ENCODE data around the gene POU6F2. TPM values are rescaled to one million over a fixed set of nuclear protein-coding genes. Genes with fewer than 3 reads are reported as not detected.

The POU6F2 gene
- total RNA-seq, 1 experiment from 2014 or later, result not detected

GRCh38 chr7:39405581-39405980 is 427.9 kb downstream of the POU6F2 start:
- H3K9me3 ChIP-seq (ENCODE audit: low read depth, low read length, poor library complexity, severe bottlenecking), result no peaks in the 10 kb centered on the region
- ChIA-PET POLR2A (ENCODE audit: low non-redundant PET) (no interaction called here), CTCF (no interaction called here)
- H3K4me1 ChIP-seq (ENCODE audit: insufficient read depth, low read length, poor library complexity, severe bottlenecking), result peaks cover 4% of the 10 kb centered on the region
- BruUV-seq (replicated peaks), result no TSS peak
- TF ChIP-seq EZH2 (IDR thresholded peaks at IDR 0.05; ENCODE audit: borderline replicate concordance, low read depth, low read length, poor library complexity, severe bottlenecking) (no peak), CTCF (conservative IDR thresholded peaks at IDR 0.05; ENCODE audit: low read depth, low read length) (no peak)
- no peak overlapping the region for H3K27ac ChIP-seq (ENCODE audit: low read depth, low read length, poor library complexity, severe bottlenecking)
- H3K27me3 ChIP-seq (replicated peaks; ENCODE audit: insufficient read depth, low read depth, low read length, poor library complexity), result peaks cover 3% of the 10 kb centered on the region
- no peak overlapping the region for H3K4me3 ChIP-seq (ENCODE audit: low read depth, low read length, poor library complexity, severe bottlenecking)
- H3K36me3 ChIP-seq (ENCODE audit: insufficient read depth, low read length, poor library complexity, severe bottlenecking), result no peaks in the 10 kb centered on the region
- DNase-seq (ENCODE audit: low spot score), result no peak
- intact Hi-C loops (cut with micrococcal nuclease; ENCODE audit: unreplicated experiment), result no loop called here

DNA sequence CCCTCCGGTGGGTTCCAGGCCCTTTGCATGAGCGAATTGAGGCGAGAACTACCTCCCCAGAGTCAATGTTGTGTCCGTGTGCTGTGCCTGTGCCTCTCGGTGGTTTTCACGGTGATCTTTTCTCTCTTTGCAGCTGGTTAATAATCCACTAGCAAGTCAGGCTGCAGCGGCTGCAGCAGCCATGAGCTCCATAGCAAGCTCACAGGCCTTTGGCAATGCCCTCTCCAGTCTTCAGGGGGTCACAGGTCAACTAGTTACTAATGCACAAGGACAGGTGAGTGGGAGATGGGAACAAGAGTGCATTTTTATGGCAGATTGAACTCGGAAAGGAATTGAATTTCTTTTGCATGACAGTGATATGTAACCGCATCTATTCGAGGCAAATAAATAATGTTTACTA is 428.8 kb downstream of the POU6F2 start:
- no peak for TF ChIP-seq EZH2 (IDR thresholded peaks at IDR 0.05; ENCODE audit: borderline replicate concordance, low read depth, low read length, poor library complexity, severe bottlenecking)
- TF ChIP-seq CTCF (conservative IDR thresholded peaks at IDR 0.05; ENCODE audit: low read depth, low read length), result no peak
- no TSS peak for BruUV-seq (replicated peaks)
- no peaks in the 10 kb centered on the region for H3K4me1 ChIP-seq (ENCODE audit: insufficient read depth, low read length, poor library complexity, severe bottlenecking)
- no peaks in the 10 kb centered on the region for H3K36me3 ChIP-seq (ENCODE audit: insufficient read depth, low read length, poor library complexity, severe bottlenecking)
- ChIA-PET CTCF (no interaction called here), POLR2A (ENCODE audit: low non-redundant PET) (no interaction called here)
- H3K4me3 ChIP-seq (ENCODE audit: low read depth, low read length, poor library complexity, severe bottlenecking), result no peak overlapping the region
- no peaks in the 10 kb centered on the region for H3K9me3 ChIP-seq (ENCODE audit: low read depth, low read length, poor library complexity, severe bottlenecking)
- H3K27me3 ChIP-seq (replicated peaks; ENCODE audit: insufficient read depth, low read depth, low read length, poor library complexity), result peaks cover 3% of the 10 kb centered on the region
- DNase-seq (ENCODE audit: low spot score), result no peak
- intact Hi-C loops (cut with micrococcal nuclease; ENCODE audit: unreplicated experiment), result no loop called here
- no peak overlapping the region for H3K27ac ChIP-seq (ENCODE audit: low read depth, low read length, poor library complexity, severe bottlenecking)

GRCh38 chr7:39407137-39407536 is 429.4 kb downstream of the POU6F2 start:
- ChIA-PET POLR2A (ENCODE audit: low non-redundant PET) (no interaction called here), CTCF (no interaction called here)
- H3K36me3 ChIP-seq (ENCODE audit: insufficient read depth, low read length, poor library complexity, severe bottlenecking), result no peaks in the 10 kb centered on the region

More at GRCh38 chr7:39407137-39407536, 429.4 kb downstream of the POU6F2 start:
- Histone ChIP-seq H3K9me3 (ENCODE audit: low read depth, low read length, poor library complexity, severe bottlenecking) (no peaks in the 10 kb centered on the region), H3K4me1 (ENCODE audit: insufficient read depth, low read length, poor library complexity, severe bottlenecking) (no peaks in the 10 kb centered on the region), H3K27ac (ENCODE audit: low read depth, low read length, poor library complexity, severe bottlenecking) (no peak overlapping the region), H3K27me3 (replicated peaks; ENCODE audit: insufficient read depth, low read depth, low read length, poor library complexity) (peaks cover 3% of the 10 kb centered on the region), H3K4me3 (ENCODE audit: low read depth, low read length, poor library complexity, severe bottlenecking) (no peak overlapping the region)
- TF ChIP-seq CTCF (conservative IDR thresholded peaks at IDR 0.05; ENCODE audit: low read depth, low read length) (no peak), EZH2 (IDR thresholded peaks at IDR 0.05; ENCODE audit: borderline replicate concordance, low read depth, low read length, poor library complexity, severe bottlenecking) (no peak)
- no TSS peak for BruUV-seq (replicated peaks)
- intact Hi-C loops (cut with micrococcal nuclease; ENCODE audit: unreplicated experiment), result no loop called here
- DNase-seq (ENCODE audit: low spot score), result no peak

All from A673 (cell line).